Osteoblast (primary cell): ENCODE data around the gene RARG. TPM values are rescaled to one million over a fixed set of nuclear protein-coding genes. Genes with fewer than 3 reads are reported as not detected.

Experiments
- DNase-seq: peaks from one replicate; pipeline ENCODE4 v3.0.0; 2011; ENCODE audit warnings: low spot score, mixed read lengths; ENCODE audit not compliant: insufficient read length; ENCODE audit errors: missing footprints
- H2AFZ ChIP-seq: 2 replicates; pipeline ENCODE4 v1.6.0; 2011; ENCODE audit warnings: mild to moderate bottlenecking, low read length
- H3K27ac ChIP-seq: 2 replicates; pipeline ENCODE4 v1.5.1; 2011; ENCODE audit warnings: mild to moderate bottlenecking, low read depth, low read length, moderate library complexity
- H3K27me3 ChIP-seq: 2 replicates; pipeline ENCODE4 v1.6.0; 2012; ENCODE audit warnings: mild to moderate bottlenecking, control low read depth, inconsistent platforms, low read length, moderate library complexity; ENCODE audit not compliant: insufficient read depth
- H3K36me3 ChIP-seq: 2 replicates; pipeline ENCODE4 v1.5.1; 2011; ENCODE audit warnings: mild to moderate bottlenecking, low read length, control low read depth, moderate library complexity; ENCODE audit not compliant: insufficient read depth
- H3K4me1 ChIP-seq: 2 replicates; pipeline ENCODE4 v1.5.1; 2011; ENCODE audit warnings: mild to moderate bottlenecking, low read length, control low read depth, moderate library complexity; ENCODE audit not compliant: insufficient read depth
- H3K4me2 ChIP-seq: 2 replicates; pipeline ENCODE4 v1.6.0; 2011; ENCODE audit warnings: mild to moderate bottlenecking, low read length; ENCODE audit not compliant: insufficient read depth
- H3K4me3 ChIP-seq: fragments of 200-600 bp; sonication (generic); 3 replicates; pipeline ENCODE4 v1.5.1; 2012; ENCODE audit warnings: mild to moderate bottlenecking, low read length, inconsistent platforms; ENCODE audit not compliant: insufficient read depth
- H3K79me2 ChIP-seq: 2 replicates; pipeline ENCODE4 v1.6.0; 2012; ENCODE audit warnings: mild to moderate bottlenecking, low read length, control low read depth, inconsistent platforms; ENCODE audit not compliant: insufficient read depth
- H3K9me3 ChIP-seq: 2 replicates; pipeline ENCODE4 v1.5.1; 2011; ENCODE audit warnings: low read depth, low read length, control low read depth
- H4K20me1 ChIP-seq: 2 replicates; pipeline ENCODE4 v1.6.0; 2012; ENCODE audit warnings: mild to moderate bottlenecking, low read length, control low read depth; ENCODE audit not compliant: insufficient read depth
- CTCF ChIP-seq: IDR thresholded peaks from 2 replicates; pipeline ENCODE4 v1.5.1; 2011; ENCODE audit warnings: mild to moderate bottlenecking, low read depth, low read length, moderate library complexity; ENCODE audit errors: extremely low read depth
- total RNA-seq: library from RNA; depleted of rRNA; stranded (reverse); fragments of >200 nt; gene quantifications from 2 replicates; pipeline ENCODE4 v1.2.3, GENCODE V29; 2012

The RARG gene
- total RNA-seq, 1 donor: 49.9 TPM

- Histone ChIP-seq H3K4me2 (no peak overlapping the region), H3K79me2 (peaks cover 19% of the 10 kb centered on the region), H3K9me3 (no peaks in the 10 kb centered on the region), H3K4me1 (peaks cover 18% of the 10 kb centered on the region), H2AFZ (no peak overlapping the region), H3K36me3 (peaks cover 57% of the 10 kb centered on the region), H3K4me3 (no peak overlapping the region), H3K27ac (no peak overlapping the region), H4K20me1 (peaks cover 5% of the 10 kb centered on the region), H3K27me3 (no peaks in the 10 kb centered on the region)
- no peak for TF ChIP-seq CTCF
- peak; percentile 53 for DNase-seq
Measured at GRCh38 chr12:53210843-53211242, 21.2 kb downstream of the RARG start.

- H3K36me3 ChIP-seq: peaks cover 42% of the 10 kb centered on the region
- no peak for TF ChIP-seq CTCF
- DNase-seq: peak; percentile 74
- H3K4me1 ChIP-seq: peaks cover 23% of the 10 kb centered on the region
- no peak overlapping the region for H2AFZ ChIP-seq
- H3K4me3 ChIP-seq: no peak overlapping the region
- no peak overlapping the region for H3K27ac ChIP-seq
- peaks cover 3% of the 10 kb centered on the region for H3K79me2 ChIP-seq
- no peak overlapping the region for H3K4me2 ChIP-seq
- no peaks in the 10 kb centered on the region for H3K9me3 ChIP-seq
- H3K27me3 ChIP-seq: no peaks in the 10 kb centered on the region
- no peaks in the 10 kb centered on the region for H4K20me1 ChIP-seq
Measured at GRCh38 chr12:53208877-53209463, 23.0 kb downstream of the RARG start.

DNA sequence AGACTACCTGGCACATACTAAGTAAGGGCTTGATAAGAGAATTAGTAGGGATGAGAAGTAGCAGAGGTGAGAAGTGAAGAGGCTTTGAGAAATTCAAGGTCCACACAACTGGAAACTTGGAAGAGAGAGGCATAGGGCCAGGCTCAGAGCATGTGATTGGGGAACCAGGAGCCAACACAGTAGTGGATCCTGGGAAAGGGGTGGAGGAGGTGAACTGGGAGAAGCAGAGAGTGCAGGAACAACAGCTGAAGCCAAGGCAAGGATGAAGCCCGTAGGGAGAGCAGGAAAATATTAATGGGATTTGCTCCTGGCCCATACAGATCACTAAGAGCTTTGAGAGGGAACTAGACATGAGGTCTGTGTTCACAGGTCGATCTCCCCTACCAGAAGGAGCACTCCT, 23.6 kb downstream of the RARG start:
- Histone ChIP-seq H3K27ac (no peak overlapping the region), H3K27me3 (no peaks in the 10 kb centered on the region), H2AFZ (no peak overlapping the region), H3K36me3 (peaks cover 37% of the 10 kb centered on the region), H3K79me2 (no peaks in the 10 kb centered on the region), H3K9me3 (no peaks in the 10 kb centered on the region), H3K4me1 (peaks cover 23% of the 10 kb centered on the region), H4K20me1 (no peaks in the 10 kb centered on the region), H3K4me2 (no peak overlapping the region), H3K4me3 (no peak overlapping the region)
- peak; percentile 59 for DNase-seq
- TF ChIP-seq CTCF: no peak

- Histone ChIP-seq H2AFZ (peak within 1 kb of the TSS; percentile 42), H3K9me3 (no peaks in the 10 kb centered on the region), H3K79me2 (no peaks in the 10 kb centered on the region), H3K27me3 (no peaks in the 10 kb centered on the region), H4K20me1 (no peaks in the 10 kb centered on the region), H3K4me3 (no peak within 1 kb of the TSS), H3K4me2 (peak within 1 kb of the TSS; percentile 49), H3K4me1 (peaks cover 18% of the 10 kb centered on the region), H3K36me3 (peaks cover 23% of the 10 kb centered on the region), H3K27ac (peak within 1 kb of the TSS; percentile 67)
- no peak for DNase-seq
- no peak for TF ChIP-seq CTCF
Measured at GRCh38 chr12:53207042-53207441, 25.0 kb downstream of the RARG start, which contains the start of gene ITGB7. Gene ITGB7 (minus strand): TSS chr12:53207251. CDS start chr12:53200443, 6,808 bp downstream.
